ENCODE measurements around the gene SMIM44.

Gene SMIM44

DNA sequence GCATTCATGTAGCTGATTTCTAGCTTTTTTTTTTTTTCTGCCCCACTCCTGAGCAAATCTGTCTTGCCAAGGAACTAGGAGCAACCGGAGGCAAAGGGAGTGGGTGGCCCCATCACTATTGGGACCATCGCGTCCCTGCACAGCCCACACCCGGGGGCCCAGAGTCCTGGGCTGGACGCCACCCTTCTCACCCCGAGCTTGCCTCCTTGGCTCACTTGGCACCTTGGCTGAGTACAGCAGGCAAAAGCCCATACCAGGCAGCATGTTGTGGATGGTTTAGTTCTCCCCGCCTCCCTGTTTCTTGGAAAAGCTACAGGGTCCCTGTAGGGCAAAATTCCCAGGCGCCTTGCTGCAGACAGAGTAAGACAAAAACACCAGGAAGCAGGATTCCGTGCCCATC is 16.6 kb downstream of the SMIM44 start:
- no peak overlapping the region for H3K27ac ChIP-seq (ENCODE audit: low read depth, low read length, poor library complexity, severe bottlenecking)
- H4K20me1 ChIP-seq (ENCODE audit: insufficient read depth, low read length), result no peaks in the 10 kb centered on the region
- TF ChIP-seq EZH2 (IDR thresholded peaks at IDR 0.05; ENCODE audit: borderline replicate concordance, low read length), result no peak
- TF ChIP-seq, protein P1, sequence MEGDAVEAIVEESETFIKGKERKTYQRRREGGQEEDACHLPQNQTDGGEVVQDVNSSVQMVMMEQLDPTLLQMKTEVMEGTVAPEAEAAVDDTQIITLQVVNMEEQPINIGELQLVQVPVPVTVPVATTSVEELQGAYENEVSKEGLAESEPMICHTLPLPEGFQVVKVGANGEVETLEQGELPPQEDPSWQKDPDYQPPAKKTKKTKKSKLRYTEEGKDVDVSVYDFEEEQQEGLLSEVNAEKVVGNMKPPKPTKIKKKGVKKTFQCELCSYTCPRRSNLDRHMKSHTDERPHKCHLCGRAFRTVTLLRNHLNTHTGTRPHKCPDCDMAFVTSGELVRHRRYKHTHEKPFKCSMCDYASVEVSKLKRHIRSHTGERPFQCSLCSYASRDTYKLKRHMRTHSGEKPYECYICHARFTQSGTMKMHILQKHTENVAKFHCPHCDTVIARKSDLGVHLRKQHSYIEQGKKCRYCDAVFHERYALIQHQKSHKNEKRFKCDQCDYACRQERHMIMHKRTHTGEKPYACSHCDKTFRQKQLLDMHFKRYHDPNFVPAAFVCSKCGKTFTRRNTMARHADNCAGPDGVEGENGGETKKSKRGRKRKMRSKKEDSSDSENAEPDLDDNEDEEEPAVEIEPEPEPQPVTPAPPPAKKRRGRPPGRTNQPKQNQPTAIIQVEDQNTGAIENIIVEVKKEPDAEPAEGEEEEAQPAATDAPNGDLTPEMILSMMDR (IDR thresholded peaks at IDR 0.05; ENCODE audit: low read length), result no peak
- 0 out of 2 replicates have a peak, but pooled peaks cover 2% of the 10 kb centered on the region for H3K9me3 ChIP-seq (ENCODE audit: low read length)
- H3K9ac ChIP-seq (ENCODE audit: low read length), result no peak overlapping the region
- no peaks in the 10 kb centered on the region; the same call in 1 of the 2 replicates for H3K36me3 ChIP-seq (ENCODE audit: insufficient read depth, low read length)
- H3K4me3 ChIP-seq (ENCODE audit: low read depth, low read length, poor library complexity, severe bottlenecking), result no peak overlapping the region
- no peaks in the 10 kb centered on the region for H3K79me2 ChIP-seq (ENCODE audit: insufficient read depth, low read length)
- H3K27me3 ChIP-seq (ENCODE audit: insufficient read depth, low read length), result no peaks in the 10 kb centered on the region
- no peaks in the 10 kb centered on the region for H3K4me1 ChIP-seq (ENCODE audit: insufficient read depth, low read length, severe bottlenecking)
- H3K4me2 ChIP-seq (ENCODE audit: low read length), result no peak overlapping the region
- no peaks in the 10 kb centered on the region for H3K9me2 ChIP-seq (ENCODE audit: low read depth, low read length)
- H3F3A ChIP-seq (ENCODE audit: insufficient read depth, low read length), result no peaks in the 10 kb centered on the region
- H2AFZ ChIP-seq (ENCODE audit: low read length), result no peak overlapping the region

DNA sequence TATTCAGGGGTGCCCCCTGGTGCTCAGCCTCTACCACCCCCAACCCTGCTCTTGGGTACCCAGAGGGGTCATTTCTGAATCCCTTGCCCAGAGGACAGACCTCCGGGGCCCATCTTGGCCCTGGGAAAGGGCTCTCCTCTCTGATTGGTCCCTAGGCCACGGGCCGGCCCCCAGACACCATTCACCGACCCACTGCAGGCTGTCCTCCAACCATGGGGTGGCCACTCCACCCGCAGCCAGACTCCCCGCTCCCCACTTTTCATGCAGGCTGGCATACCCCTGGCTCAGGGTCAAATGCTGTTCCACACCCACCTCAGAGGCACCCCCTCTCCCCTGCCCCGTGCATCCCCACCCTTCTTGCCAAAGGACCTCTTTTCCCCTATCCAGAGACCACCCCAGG is 17.7 kb downstream of the SMIM44 start:
- Histone ChIP-seq H3K4me1 (ENCODE audit: insufficient read depth, low read length, severe bottlenecking) (no peaks in the 10 kb centered on the region), H3K27me3 (ENCODE audit: insufficient read depth, low read length) (no peaks in the 10 kb centered on the region), H4K20me1 (ENCODE audit: insufficient read depth, low read length) (no peaks in the 10 kb centered on the region), H3K4me2 (ENCODE audit: low read length) (no peak overlapping the region), H3K36me3 (ENCODE audit: insufficient read depth, low read length) (no peaks in the 10 kb centered on the region; the same call in 1 of the 2 replicates), H3F3A (ENCODE audit: insufficient read depth, low read length) (no peaks in the 10 kb centered on the region), H3K9me2 (ENCODE audit: low read depth, low read length) (no peaks in the 10 kb centered on the region), H2AFZ (ENCODE audit: low read length) (no peak overlapping the region), H3K4me3 (ENCODE audit: low read depth, low read length, poor library complexity, severe bottlenecking) (no peak overlapping the region), H3K27ac (ENCODE audit: low read depth, low read length, poor library complexity, severe bottlenecking) (no peak overlapping the region), H3K9me3 (ENCODE audit: low read length) (0 out of 2 replicates have a peak, but pooled peaks cover 2% of the 10 kb centered on the region), H3K9ac (ENCODE audit: low read length) (no peak overlapping the region), H3K79me2 (ENCODE audit: insufficient read depth, low read length) (no peaks in the 10 kb centered on the region)
- TF ChIP-seq, protein P1 (IDR thresholded peaks at IDR 0.05; ENCODE audit: low read length), result no peak
- TF ChIP-seq EZH2 (IDR thresholded peaks at IDR 0.05; ENCODE audit: borderline replicate concordance, low read length), result no peak

DNA sequence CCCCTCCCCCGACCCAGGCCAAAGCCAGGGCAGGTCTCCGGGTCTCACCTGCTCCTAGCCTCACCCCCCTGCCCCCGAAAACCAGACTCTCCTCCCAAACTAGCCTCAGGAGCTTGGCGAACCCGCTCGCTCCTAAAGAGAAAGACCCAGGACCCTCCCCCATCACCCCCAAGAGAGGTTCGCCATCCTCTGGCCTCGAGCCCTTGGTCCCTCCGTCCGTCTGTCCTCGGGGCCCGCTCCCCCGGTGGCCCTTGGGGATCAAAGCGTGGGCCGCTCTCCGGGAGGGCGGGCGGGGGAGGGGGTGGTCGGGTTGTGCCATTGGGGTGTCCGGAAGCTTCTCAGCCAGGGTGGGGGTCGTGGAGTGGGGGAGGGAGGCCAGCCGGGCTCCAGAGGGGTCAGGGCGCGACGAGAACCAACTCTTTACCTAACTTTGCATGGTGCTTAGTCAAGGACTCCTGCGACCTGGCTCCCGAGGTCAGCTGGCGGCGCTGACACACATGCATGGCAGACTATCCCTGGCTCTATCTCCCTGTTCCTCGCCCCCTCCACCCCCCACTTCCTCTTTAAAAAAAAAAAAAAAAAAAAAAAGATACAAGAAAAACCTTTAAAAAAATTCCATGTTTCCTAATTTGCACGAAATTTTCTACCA is 18.5 kb downstream of the SMIM44 start:
- no peak overlapping the region for H3K4me2 ChIP-seq (ENCODE audit: low read length)
- H3K9me2 ChIP-seq (ENCODE audit: low read depth, low read length), result no peaks in the 10 kb centered on the region
- H3K4me1 ChIP-seq (ENCODE audit: insufficient read depth, low read length, severe bottlenecking), result no peaks in the 10 kb centered on the region
- no peak overlapping the region for H3K4me3 ChIP-seq (ENCODE audit: low read depth, low read length, poor library complexity, severe bottlenecking)
- no peak overlapping the region for H3K27ac ChIP-seq (ENCODE audit: low read depth, low read length, poor library complexity, severe bottlenecking)
- no peak for TF ChIP-seq EZH2 (IDR thresholded peaks at IDR 0.05; ENCODE audit: borderline replicate concordance, low read length)
- TF ChIP-seq, protein P1 (IDR thresholded peaks at IDR 0.05; ENCODE audit: low read length), result no peak
- no peak overlapping the region for H3K9ac ChIP-seq (ENCODE audit: low read length)
- H3K27me3 ChIP-seq (ENCODE audit: insufficient read depth, low read length), result no peaks in the 10 kb centered on the region
- H3K9me3 ChIP-seq (ENCODE audit: low read length), result 0 out of 2 replicates have a peak, but pooled peaks cover 2% of the 10 kb centered on the region
- no peak overlapping the region for H2AFZ ChIP-seq (ENCODE audit: low read length)
- no peaks in the 10 kb centered on the region for H3K79me2 ChIP-seq (ENCODE audit: insufficient read depth, low read length)
- H4K20me1 ChIP-seq (ENCODE audit: insufficient read depth, low read length), result no peaks in the 10 kb centered on the region
- H3F3A ChIP-seq (ENCODE audit: insufficient read depth, low read length), result no peaks in the 10 kb centered on the region
- H3K36me3 ChIP-seq (ENCODE audit: insufficient read depth, low read length), result no peaks in the 10 kb centered on the region; the same call in 1 of the 2 replicates

Measured in OCI-LY1 (cell line).